ENCODE results near the gene ITPR2.

ITPR2 gene

GRCh38 chr12:26632756-26633155, 200.2 kb downstream of the ITPR2 start:
- Histone ChIP-seq H3K27me3 (replicated peaks; ENCODE audit: insufficient read depth, low read length) (no peaks in the 10 kb centered on the region), H3K79me2 (ENCODE audit: low read length) (no peaks in the 10 kb centered on the region), H3K27ac (ENCODE audit: low read length) (no peak overlapping the region), H3F3A (ENCODE audit: insufficient read depth, low read length) (no peaks in the 10 kb centered on the region), H3K9me3 (replicated peaks; ENCODE audit: insufficient read depth, low read length) (no peaks in the 10 kb centered on the region), H3K36me3 (replicated peaks; ENCODE audit: insufficient read depth, low read length) (no peaks in the 10 kb centered on the region), H2AFZ (ENCODE audit: low read length) (no peak overlapping the region), H3K9ac (ENCODE audit: low read length) (no peak overlapping the region), H3K4me3 (ENCODE audit: low read length) (no peak overlapping the region), H3K9me2 (replicated peaks; ENCODE audit: insufficient read depth, low read length) (no peaks in the 10 kb centered on the region), H4K20me1 (ENCODE audit: insufficient read depth, low read length) (no peaks in the 10 kb centered on the region), H3K4me2 (ENCODE audit: low read depth, low read length) (no peak overlapping the region), H3K4me1 (ENCODE audit: low read length) (no peaks in the 10 kb centered on the region)
- no peak for DNase-seq
- TF ChIP-seq CTCF (IDR thresholded peaks at IDR 0.05; ENCODE audit: low read length) (no peak), EZH2phosphoT487 (IDR thresholded peaks at IDR 0.05; ENCODE audit: low read length) (no peak), EZH2 (optimal IDR thresholded peaks at IDR 0.05; ENCODE audit: low read depth, low read length) (no peak)

DNA sequence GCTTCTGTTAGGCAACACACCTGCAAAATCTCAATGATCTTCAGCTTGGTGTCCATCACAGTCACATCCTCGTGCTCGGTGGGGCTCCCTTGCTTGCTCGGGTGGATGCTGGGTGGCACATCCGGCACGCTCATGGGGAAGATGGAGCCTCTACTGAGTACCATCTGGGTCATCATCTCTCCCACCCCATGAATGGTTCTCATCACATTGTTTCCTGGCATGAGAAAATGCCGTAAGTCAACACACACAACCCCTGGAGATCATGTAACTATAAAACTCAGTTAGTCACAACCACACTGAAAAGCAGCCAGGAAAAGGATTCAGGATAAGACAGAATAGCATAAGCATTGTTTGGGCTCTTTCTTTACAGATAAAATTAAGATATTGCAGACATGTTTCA, 201.1 kb downstream of the ITPR2 start:
- H3K9me3 ChIP-seq (replicated peaks; ENCODE audit: insufficient read depth, low read length): no peaks in the 10 kb centered on the region
- H3K79me2 ChIP-seq (ENCODE audit: low read length): no peaks in the 10 kb centered on the region
- no peaks in the 10 kb centered on the region for H3K36me3 ChIP-seq (replicated peaks; ENCODE audit: insufficient read depth, low read length)
- no peaks in the 10 kb centered on the region for H3K4me1 ChIP-seq (ENCODE audit: low read length)
- no peaks in the 10 kb centered on the region for H3K9me2 ChIP-seq (replicated peaks; ENCODE audit: insufficient read depth, low read length)
- DNase-seq: no peak
- H2AFZ ChIP-seq (ENCODE audit: low read length): no peak overlapping the region
- no peaks in the 10 kb centered on the region for H3F3A ChIP-seq (ENCODE audit: insufficient read depth, low read length)
- H3K27me3 ChIP-seq (replicated peaks; ENCODE audit: insufficient read depth, low read length): no peaks in the 10 kb centered on the region
- no peak overlapping the region for H3K4me3 ChIP-seq (ENCODE audit: low read length)
- no peak for TF ChIP-seq EZH2 (optimal IDR thresholded peaks at IDR 0.05; ENCODE audit: low read depth, low read length)
- no peak for TF ChIP-seq EZH2phosphoT487 (IDR thresholded peaks at IDR 0.05; ENCODE audit: low read length)
- TF ChIP-seq CTCF (IDR thresholded peaks at IDR 0.05; ENCODE audit: low read length): no peak
- no peak overlapping the region for H3K4me2 ChIP-seq (ENCODE audit: low read depth, low read length)
- H3K9ac ChIP-seq (ENCODE audit: low read length): no peak overlapping the region
- H3K27ac ChIP-seq (ENCODE audit: low read length): no peak overlapping the region
- no peaks in the 10 kb centered on the region for H4K20me1 ChIP-seq (ENCODE audit: insufficient read depth, low read length)

GRCh38 chr12:26630546-26631027, 202.4 kb downstream of the ITPR2 start:
- TF ChIP-seq EZH2 (optimal IDR thresholded peaks at IDR 0.05; ENCODE audit: low read depth, low read length): no peak
- no peak for TF ChIP-seq EZH2phosphoT487 (IDR thresholded peaks at IDR 0.05; ENCODE audit: low read length)
- TF ChIP-seq CTCF (IDR thresholded peaks at IDR 0.05; ENCODE audit: low read length): no peak
- H3K4me2 ChIP-seq (ENCODE audit: low read depth, low read length): no peak overlapping the region
- H3K4me1 ChIP-seq (ENCODE audit: low read length): no peaks in the 10 kb centered on the region
- H3K9me2 ChIP-seq (replicated peaks; ENCODE audit: insufficient read depth, low read length): no peaks in the 10 kb centered on the region
- H2AFZ ChIP-seq (ENCODE audit: low read length): no peak overlapping the region
- no peaks in the 10 kb centered on the region for H3K27me3 ChIP-seq (replicated peaks; ENCODE audit: insufficient read depth, low read length)
- H3K4me3 ChIP-seq (ENCODE audit: low read length): no peak overlapping the region
- DNase-seq: no peak
- no peaks in the 10 kb centered on the region for H3K9me3 ChIP-seq (replicated peaks; ENCODE audit: insufficient read depth, low read length)
- H3F3A ChIP-seq (ENCODE audit: insufficient read depth, low read length): no peaks in the 10 kb centered on the region
- no peak overlapping the region for H3K27ac ChIP-seq (ENCODE audit: low read length)
- H3K36me3 ChIP-seq (replicated peaks; ENCODE audit: insufficient read depth, low read length): no peaks in the 10 kb centered on the region
- no peaks in the 10 kb centered on the region for H4K20me1 ChIP-seq (ENCODE audit: insufficient read depth, low read length)
- H3K9ac ChIP-seq (ENCODE audit: low read length): no peak overlapping the region
- H3K79me2 ChIP-seq (ENCODE audit: low read length): no peaks in the 10 kb centered on the region

Measured in MM.1S (cell line).